Prostate gland (tissue), 2 donors: ENCODE data around the gene WWOX. TPM values are rescaled to one million over a fixed set of nuclear protein-coding genes. Genes with fewer than 3 reads are reported as not detected.

ENCODE experiments used
- DNase-seq: peaks from one replicate; pipeline ENCODE4 v3.0.0-alpha.2; 2019; ENCODE audit warnings: low spot score
- H3K27ac ChIP-seq, 2 donors: fragments of 200-600 bp; sonication (generic); 2 replicates each; pipeline ENCODE4 v1.5.1; 2017 to 2019
- H3K27me3 ChIP-seq: fragments of 200-600 bp; sonication (generic); replicated peaks from 2 replicates; pipeline ENCODE4 v1.5.1; 2019; ENCODE audit not compliant: insufficient read depth
- H3K36me3 ChIP-seq, 2 donors: fragments of 200-600 bp; sonication (generic); 1 replicate in 1 of 2; 2 replicates in 1 of 2; pipeline versions ENCODE4 v1.5.1 to v1.8.1; 2017 to 2019
- H3K4me1 ChIP-seq: fragments of 200-600 bp; sonication (generic); replicated peaks from 2 replicates; pipeline ENCODE4 v1.5.1; 2019
- H3K4me3 ChIP-seq, 2 donors: fragments of 200-600 bp; sonication (generic); 2 replicates each; pipeline ENCODE4 v1.5.1; 2017 to 2019
- H3K9me3 ChIP-seq: fragments of 200-600 bp; sonication (generic); 2 replicates; pipeline ENCODE4 v1.5.1; 2017
- POLR2A ChIP-seq: fragments of 450-650 bp; IDR thresholded peaks from one replicate; pipeline ENCODE4 v1.6.1; 2016; ENCODE audit warnings: antibody characterized with exemption, mild to moderate bottlenecking
- POLR2AphosphoS5 ChIP-seq: sonication (generic); formaldehyde crosslinking; IDR thresholded peaks from one replicate; pipeline ENCODE4 v1.6.1; 2017; ENCODE audit warnings: antibody characterized with exemption
- WGBS: methylation state at CpG from one replicate; pipeline ENCODE4 v1.1.5; 2018; 5-methylcytosine and 5-hydroxymethylcytosine counted together
- intact Hi-C: fragments of 100-400 bp; cut with DNase I; formaldehyde crosslinking; loops from one replicate; pipeline ENCODE4 v1.14.2; 2022
- total RNA-seq, 2 donors: library from RNA; depleted of rRNA; stranded (reverse); fragments of >200 nt; gene quantifications; one replicate each; pipeline ENCODE4 v1.1.0, GENCODE V29; 2016
- TF ChIP-seq, protein P1 (sequence below), 4 experiments: fragments of 200-600 bp in 2 of 4; fragments of 450-650 bp in 2 of 4; sonication (generic) in 2 of 4; IDR thresholded peaks; 1 replicate in 3 of 4; 2 replicates in 1 of 4; pipeline ENCODE4 v1.5.1; 2016 to 2019; ENCODE audit warnings: antibody characterized with exemption in 4 of 4, mild to moderate bottlenecking in 2 of 4, moderate library complexity in 2 of 4

Gene WWOX
- total RNA-seq, 2 donors from 2014 or later = 93.2 to 99.4 TPM

DNA sequence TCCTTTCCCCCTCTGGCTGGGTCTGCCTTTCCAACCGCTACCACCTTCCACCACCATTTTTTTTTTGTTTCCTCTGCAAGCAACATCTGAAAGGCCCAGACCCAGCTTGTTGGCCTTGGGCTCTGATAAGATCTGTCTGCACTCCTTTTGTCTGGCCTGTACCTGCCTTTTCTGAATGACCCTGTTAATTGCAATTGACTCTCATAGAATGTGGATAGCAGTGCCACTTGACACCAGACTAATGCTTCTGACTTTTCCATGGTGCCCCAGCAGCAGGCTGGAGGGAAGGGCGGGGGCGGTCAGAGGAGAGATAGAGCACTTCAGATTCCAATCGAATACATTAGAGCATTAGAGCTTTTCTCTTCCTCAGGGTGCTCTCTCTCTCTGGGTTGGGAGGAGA, 538.9 kb downstream of the WWOX start:
- H3K36me3 ChIP-seq = no peaks in the 10 kb centered on the region
- no peak overlapping the region for H3K4me3 ChIP-seq
- intact Hi-C loops = no loop called here
- no peaks in the 10 kb centered on the region for H3K27me3 ChIP-seq
- H3K4me1 ChIP-seq = no peaks in the 10 kb centered on the region
- H3K27ac ChIP-seq = no peak overlapping the region
- H3K9me3 ChIP-seq = no peaks in the 10 kb centered on the region
- WGBS = 80% methylated on average over 4 of the region's 4 CpGs
- TF ChIP-seq POLR2A (no peak), POLR2AphosphoS5 (no peak)
- TF ChIP-seq, protein P1, sequence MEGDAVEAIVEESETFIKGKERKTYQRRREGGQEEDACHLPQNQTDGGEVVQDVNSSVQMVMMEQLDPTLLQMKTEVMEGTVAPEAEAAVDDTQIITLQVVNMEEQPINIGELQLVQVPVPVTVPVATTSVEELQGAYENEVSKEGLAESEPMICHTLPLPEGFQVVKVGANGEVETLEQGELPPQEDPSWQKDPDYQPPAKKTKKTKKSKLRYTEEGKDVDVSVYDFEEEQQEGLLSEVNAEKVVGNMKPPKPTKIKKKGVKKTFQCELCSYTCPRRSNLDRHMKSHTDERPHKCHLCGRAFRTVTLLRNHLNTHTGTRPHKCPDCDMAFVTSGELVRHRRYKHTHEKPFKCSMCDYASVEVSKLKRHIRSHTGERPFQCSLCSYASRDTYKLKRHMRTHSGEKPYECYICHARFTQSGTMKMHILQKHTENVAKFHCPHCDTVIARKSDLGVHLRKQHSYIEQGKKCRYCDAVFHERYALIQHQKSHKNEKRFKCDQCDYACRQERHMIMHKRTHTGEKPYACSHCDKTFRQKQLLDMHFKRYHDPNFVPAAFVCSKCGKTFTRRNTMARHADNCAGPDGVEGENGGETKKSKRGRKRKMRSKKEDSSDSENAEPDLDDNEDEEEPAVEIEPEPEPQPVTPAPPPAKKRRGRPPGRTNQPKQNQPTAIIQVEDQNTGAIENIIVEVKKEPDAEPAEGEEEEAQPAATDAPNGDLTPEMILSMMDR (IDR thresholded peaks at IDR 0.05) = no peak
- DNase-seq = no peak

DNA sequence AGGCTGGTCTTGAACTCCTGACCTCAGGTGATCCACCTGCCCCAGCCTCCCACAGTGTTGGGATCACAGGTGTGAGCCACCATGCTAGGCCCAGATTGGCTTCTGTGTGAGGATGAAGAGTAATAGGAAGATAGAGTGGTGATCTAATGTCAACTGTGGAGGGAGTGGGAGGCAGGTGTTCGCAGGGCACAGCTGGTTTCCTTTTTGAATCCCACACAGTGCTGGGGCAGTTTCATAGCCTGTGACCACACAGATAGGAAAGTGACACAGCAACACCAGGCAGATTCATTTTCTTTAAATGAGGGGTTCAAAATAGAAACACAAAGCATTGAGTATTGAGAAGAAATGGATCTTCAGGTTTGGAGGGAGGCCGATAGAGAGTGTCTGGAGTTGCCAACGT, 540.3 kb downstream of the WWOX start:
- TF ChIP-seq POLR2A = no peak
- TF ChIP-seq, protein P1 (IDR thresholded peaks at IDR 0.05) = no peak
- TF ChIP-seq POLR2AphosphoS5 = no peak

DNA sequence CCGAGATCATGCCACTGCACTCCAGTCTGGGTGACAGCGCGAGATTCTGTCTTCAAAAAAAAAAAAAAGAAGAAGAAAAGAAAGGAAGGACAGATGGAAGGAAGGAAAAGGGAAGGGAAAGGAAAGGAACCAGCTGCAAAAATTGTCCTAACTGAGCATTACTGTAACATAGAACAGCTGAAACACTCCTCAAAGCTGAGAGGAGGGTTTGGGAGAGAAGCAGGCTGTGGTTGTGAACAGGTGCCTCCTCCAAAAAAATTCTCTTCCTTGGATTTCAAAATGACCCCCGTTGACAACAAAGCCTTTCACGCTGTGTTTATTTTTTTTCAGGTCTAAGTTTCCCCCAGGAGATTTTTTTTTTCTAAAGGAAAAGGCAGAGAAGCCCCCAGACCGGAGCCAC, 541.4 kb downstream of the WWOX start:
- Histone ChIP-seq H3K36me3 (no peaks in the 10 kb centered on the region), H3K4me1 (no peaks in the 10 kb centered on the region), H3K27me3 (no peaks in the 10 kb centered on the region), H3K9me3 (no peaks in the 10 kb centered on the region), H3K4me3 (no peak overlapping the region), H3K27ac (no peak overlapping the region)
- no peak for DNase-seq
- TF ChIP-seq POLR2AphosphoS5 = no peak
- intact Hi-C loops = no loop called here
- WGBS = 89% methylated on average over 6 of the region's 6 CpGs

More for the DNA sequence above, 540.3 kb downstream of the WWOX start:
- intact Hi-C loops = no loop called here
- Histone ChIP-seq H3K27me3 (no peaks in the 10 kb centered on the region), H3K27ac (no peak overlapping the region), H3K4me1 (no peaks in the 10 kb centered on the region), H3K4me3 (no peak overlapping the region), H3K9me3 (no peaks in the 10 kb centered on the region), H3K36me3 (no peaks in the 10 kb centered on the region)
- 95% methylated on average over 3 of the region's 3 CpGs for WGBS
- DNase-seq = no peak

DNA sequence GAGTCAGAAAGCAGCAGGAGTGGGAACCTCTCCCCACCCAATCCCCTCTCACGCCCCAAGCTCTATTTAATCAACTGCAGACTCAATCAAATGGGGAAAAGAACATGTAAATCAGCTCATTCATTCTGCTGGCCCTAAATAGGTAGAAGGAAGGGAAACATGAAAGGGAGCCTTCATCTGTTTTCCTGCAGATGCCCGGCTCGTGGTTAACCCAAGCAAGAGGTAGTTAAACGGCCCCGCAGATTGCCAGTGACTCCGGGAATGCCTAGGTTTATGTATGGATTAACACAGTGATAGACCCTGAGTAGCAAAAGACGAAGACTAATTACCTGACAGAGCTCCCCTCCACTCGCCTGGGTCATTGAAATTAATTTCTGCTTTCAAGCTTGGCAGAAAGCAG, 542.0 kb downstream of the WWOX start:
- WGBS = 75% methylated on average over 8 of the region's 8 CpGs
- H3K36me3 ChIP-seq = no peaks in the 10 kb centered on the region
- no peak for DNase-seq
- intact Hi-C loops = no loop called here
- H3K27ac ChIP-seq = no peak overlapping the region
- H3K27me3 ChIP-seq = no peaks in the 10 kb centered on the region
- no peaks in the 10 kb centered on the region for H3K4me1 ChIP-seq
- no peaks in the 10 kb centered on the region for H3K9me3 ChIP-seq
- H3K4me3 ChIP-seq = no peak overlapping the region
- TF ChIP-seq, protein P1 (IDR thresholded peaks at IDR 0.05) = no peak
- TF ChIP-seq POLR2A (no peak), POLR2AphosphoS5 (no peak)

DNA sequence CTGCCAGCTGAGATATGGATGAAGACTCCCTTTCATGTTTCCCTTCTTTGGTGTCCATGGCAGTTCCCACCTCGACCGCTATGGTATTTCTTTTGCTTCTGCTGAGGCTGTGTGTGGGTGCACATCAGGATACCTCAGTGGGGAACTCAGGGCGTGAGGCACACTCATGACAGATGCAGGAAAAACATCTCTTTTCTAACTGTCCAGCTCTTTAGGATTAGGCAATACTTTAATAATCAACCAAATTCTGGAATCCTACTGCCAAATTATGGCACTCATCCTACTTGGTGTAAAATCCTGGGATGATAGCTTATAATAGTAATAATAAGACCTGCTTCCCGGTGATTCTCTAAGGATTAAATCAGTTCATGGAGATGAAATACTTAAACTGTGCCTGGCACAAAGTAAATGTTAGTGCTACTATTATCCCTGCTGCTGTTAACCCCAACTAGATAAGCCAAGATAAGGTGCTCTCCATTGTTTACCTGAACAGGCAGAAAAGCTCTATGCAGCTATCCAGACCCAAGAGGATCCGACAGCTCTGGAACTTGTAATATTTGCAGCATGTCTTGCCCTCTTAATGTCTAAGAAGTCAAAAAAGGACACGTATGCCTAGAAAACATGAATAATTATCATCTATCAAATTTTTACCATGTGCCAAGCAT, 543.3 kb downstream of the WWOX start:
- no peaks in the 10 kb centered on the region for H3K4me1 ChIP-seq
- no peaks in the 10 kb centered on the region for H3K27me3 ChIP-seq
- H3K36me3 ChIP-seq = no peaks in the 10 kb centered on the region
- no peaks in the 10 kb centered on the region for H3K9me3 ChIP-seq
- TF ChIP-seq POLR2AphosphoS5 (no peak), POLR2A (no peak)
- TF ChIP-seq, protein P1 (IDR thresholded peaks at IDR 0.05) = no peak
- no peak overlapping the region for H3K4me3 ChIP-seq
- 91% methylated on average over 6 of the region's 6 CpGs for WGBS
- intact Hi-C loops = no loop called here
- no peak overlapping the region for H3K27ac ChIP-seq
- DNase-seq = no peak
